ENCODE measurements around the gene PPP1R9B.

The PPP1R9B gene

DNA sequence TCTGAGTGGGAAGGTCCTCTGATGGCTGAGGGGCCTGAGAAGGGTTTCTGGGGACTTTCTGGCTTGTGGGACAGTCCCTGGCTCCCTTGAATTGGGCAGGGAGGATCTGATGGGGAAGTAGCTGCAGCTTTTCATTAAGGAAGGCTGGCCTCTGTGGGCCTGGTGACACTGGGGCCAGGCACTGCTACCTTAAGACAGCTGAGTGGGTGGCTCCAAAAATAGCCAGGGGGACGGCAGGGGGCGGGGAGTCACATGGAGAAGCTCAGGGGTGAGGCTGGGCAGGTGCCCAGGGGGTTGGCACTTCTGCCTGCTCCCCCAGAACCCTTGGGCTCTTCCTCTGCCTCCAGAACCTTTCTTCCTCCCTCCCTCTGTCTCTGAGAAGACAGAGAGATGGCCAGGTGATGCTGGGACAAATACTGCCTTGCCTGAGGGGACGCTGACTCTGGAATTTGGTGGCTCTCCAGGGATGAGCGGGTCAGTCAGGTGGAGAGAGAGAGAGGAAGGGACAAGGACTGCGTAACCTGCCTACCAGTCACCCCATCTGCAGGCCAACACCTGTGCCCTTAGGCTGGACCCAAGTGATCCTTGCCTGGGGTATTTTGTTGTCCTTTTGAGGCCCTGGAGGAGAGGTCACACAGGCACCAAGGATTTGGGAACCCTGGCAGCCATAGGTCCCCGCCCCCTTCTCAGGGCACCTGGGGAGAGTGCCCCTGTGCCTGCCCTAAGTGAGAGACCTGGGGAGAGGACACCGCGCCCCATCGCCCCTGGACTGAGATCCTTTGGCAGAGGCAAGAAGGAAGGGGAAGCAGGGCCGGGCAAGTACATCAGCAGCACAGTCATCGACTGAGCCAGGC lies 13.6 kb upstream of the PPP1R9B start:
- no peak for DNase-seq (ENCODE audit: low read depth)
- TF ChIP-seq CTCF (conservative IDR thresholded peaks at IDR 0.05; ENCODE audit: low read depth, low read length) = no peak
- H3K4me3 ChIP-seq (ENCODE audit: low read depth, low read length) = no peak overlapping the region

- no peak for DNase-seq (ENCODE audit: low read depth)
- no peak for TF ChIP-seq CTCF (conservative IDR thresholded peaks at IDR 0.05; ENCODE audit: low read depth, low read length)
- no peak overlapping the region for H3K4me3 ChIP-seq (ENCODE audit: low read depth, low read length)
Measured at GRCh38 chr17:50162466-50163254, 12.2 kb upstream of the PPP1R9B start.

- no peak for TF ChIP-seq CTCF (conservative IDR thresholded peaks at IDR 0.05; ENCODE audit: low read depth, low read length)
- H3K4me3 ChIP-seq (ENCODE audit: low read depth, low read length) = no peak overlapping the region
- no peak for DNase-seq (ENCODE audit: low read depth)
Measured at GRCh38 chr17:50161911-50162288, 11.4 kb upstream of the PPP1R9B start.

DNA sequence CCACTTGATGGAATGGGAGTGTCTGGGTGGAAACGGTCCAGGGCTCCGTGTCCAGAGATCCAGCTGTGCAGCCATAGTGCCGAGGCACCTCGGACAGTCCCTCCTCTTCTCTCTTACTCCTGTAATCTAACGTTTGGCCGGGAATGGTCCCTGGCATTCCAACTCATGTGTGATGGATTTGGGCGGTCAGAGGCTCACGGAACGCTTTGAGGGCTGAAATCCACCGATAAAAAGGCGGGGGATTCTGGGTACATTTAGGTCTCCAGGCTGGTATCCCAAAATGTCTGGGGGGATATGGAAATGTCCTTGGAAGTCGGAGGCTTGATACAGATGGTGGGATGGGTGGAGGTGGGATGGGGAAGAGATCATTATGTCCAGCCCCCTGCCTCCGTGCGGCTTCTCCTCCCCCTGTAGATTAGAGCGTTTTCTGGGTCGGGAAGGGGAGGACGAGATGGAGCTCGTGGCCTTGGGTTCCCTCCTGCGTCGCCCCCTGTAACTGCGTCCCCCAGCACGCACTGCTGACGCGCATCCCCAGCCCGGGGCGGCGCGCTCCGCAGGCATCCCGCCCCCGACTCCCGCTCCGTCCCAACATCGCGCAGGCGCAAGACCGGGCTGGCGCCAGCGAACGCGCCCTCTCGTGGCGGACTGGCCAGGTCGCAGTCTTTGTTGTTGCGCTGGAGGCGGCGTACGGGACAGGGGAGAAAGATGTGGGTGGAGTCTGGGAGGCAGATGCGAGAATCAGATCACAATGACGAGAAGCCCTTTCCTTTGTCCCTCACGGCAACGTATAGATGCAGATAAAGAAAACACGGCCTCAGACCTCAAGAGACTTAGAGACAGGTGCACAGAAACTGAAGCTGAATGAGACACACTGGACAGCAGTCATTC lies 10.8 kb upstream of the PPP1R9B start:
- TF ChIP-seq CTCF (conservative IDR thresholded peaks at IDR 0.05; ENCODE audit: low read depth, low read length) = peak; percentile 88
- peak; percentile 90 for DNase-seq (ENCODE audit: low read depth)
- H3K4me3 ChIP-seq (ENCODE audit: low read depth, low read length) = peak overlapping the region; percentile 63

GRCh38 chr17:50157891-50158290 lies 7.4 kb upstream of the PPP1R9B start:
- DNase-seq (ENCODE audit: low read depth) = no peak
- no peak overlapping the region for H3K4me3 ChIP-seq (ENCODE audit: low read depth, low read length)
- no peak for TF ChIP-seq CTCF (conservative IDR thresholded peaks at IDR 0.05; ENCODE audit: low read depth, low read length)

GRCh38 chr17:50155115-50155819 lies 4.8 kb upstream of the PPP1R9B start:
- peak; percentile 87 for DNase-seq (ENCODE audit: low read depth)
- TF ChIP-seq CTCF (conservative IDR thresholded peaks at IDR 0.05; ENCODE audit: low read depth, low read length) = no peak
- H3K4me3 ChIP-seq (ENCODE audit: low read depth, low read length) = no peak overlapping the region
